K562 (cell line): ENCODE measurements around the gene TBL1XR1. TPM values are rescaled to one million over a fixed set of nuclear protein-coding genes. Genes with fewer than 3 reads are reported as not detected.

Source experiments
- ATAC-seq: fragments of 200-7000 bp; cut with Tn5 transposase; 3 replicates; pipeline ENCODE4 v1.9.1; 2020; ENCODE audit warnings: moderate library complexity
- BruUV-seq: library from RNA; stranded (reverse); fragments of 400-500 nt; replicated peaks from 2 replicates; lab custom pipeline; 2021; lab: Mats Ljungman, UMichigan
- CTCF ChIA-PET: fragments of 300-600 bp; formaldehyde crosslinking; extraction: SDS; loops from one replicate; lab custom pipeline; 2021; ENCODE audit warnings: low intra/inter-chr PET ratio; lab: Yijun Ruan, JAX
- POLR2A ChIA-PET: fragments of 300-600, 350-650 bp; sonication (Branson Sonifier 250); formaldehyde crosslinking; extraction: SDS; loops from one replicate; lab custom pipeline; 2021; ENCODE audit warnings: antibody characterized with exemption, inconsistent platforms; lab: Yijun Ruan, JAX
- DNase-seq, 4 experiments: peaks; one replicate each; pipeline versions ENCODE4 v3.0.0 to v3.0.0-alpha.2; 2011 to 2018; ENCODE audit warnings: low spot score in 3 of 4, mixed read lengths in 3 of 4; ENCODE audit errors: extremely low read depth in 1 of 4
- FAIRE-seq: peaks from 2 replicates; lab custom pipeline; 2011; peaks lifted over from hg19 to GRCh38; lab: Jason Lieb, UNC
- H2AFZ ChIP-seq: 2 replicates; pipeline ENCODE4 v1.6.0; 2011; ENCODE audit warnings: low read depth, low read length, control low read depth, inconsistent platforms
- H3K27ac ChIP-seq: fragments of 200-600 bp; 3 replicates; pipeline ENCODE4 v1.8.0; 2011; ENCODE audit warnings: low read depth, mild to moderate bottlenecking, control low read depth, inconsistent platforms, low read length, moderate library complexity, mixed read lengths; ENCODE audit errors: extremely low read depth
- H3K27me3 ChIP-seq, 2 experiments: fragments of 300-600 bp in 1 of 2; 2 replicates in 1 of 2; 3 replicates in 1 of 2; pipeline versions ENCODE4 v1.6.0 to v1.8.0; 2011; ENCODE audit warnings: inconsistent platforms in 2 of 2, low read length in 2 of 2, mild to moderate bottlenecking in 1 of 2, mixed read lengths in 1 of 2, moderate library complexity in 1 of 2; ENCODE audit not compliant: control insufficient read depth in 2 of 2, insufficient read depth in 2 of 2
- H3K36me3 ChIP-seq: fragments of 300-600 bp; 3 replicates; pipeline ENCODE4 v1.8.0; 2011; ENCODE audit warnings: mild to moderate bottlenecking, low read length, inconsistent platforms; ENCODE audit not compliant: control insufficient read depth, insufficient read depth
- H3K4me1 ChIP-seq, 2 experiments: fragments of 200-600 bp in 1 of 2; replicated peaks in 1 of 2; 2 replicates in 1 of 2; 3 replicates in 1 of 2; pipeline versions ENCODE4 v1.5.1 to v1.8.0; 2011; ENCODE audit warnings: inconsistent platforms in 2 of 2, low read length in 2 of 2, mild to moderate bottlenecking in 1 of 2, mixed read lengths in 1 of 2, moderate library complexity in 1 of 2; ENCODE audit not compliant: control insufficient read depth in 2 of 2, insufficient read depth in 2 of 2
- H3K4me2 ChIP-seq: 2 replicates; pipeline ENCODE4 v1.6.1; 2011; ENCODE audit warnings: low read length, control low read depth, inconsistent platforms, mixed read lengths; ENCODE audit not compliant: insufficient read depth
- H3K4me3 ChIP-seq: fragments of 200-600 bp; sonication (generic), shearing (Covaris generic); 2 replicates; pipeline ENCODE4 v1.5.1; 2016; ENCODE audit warnings: control low read depth, inconsistent platforms
- H3K79me2 ChIP-seq: fragments of 200-600 bp; 3 replicates; pipeline ENCODE4 v1.8.0; 2011; ENCODE audit warnings: low read length, inconsistent platforms; ENCODE audit not compliant: control insufficient read depth, insufficient read depth
- H3K9ac ChIP-seq, 2 experiments: 2 replicates each; pipeline versions ENCODE4 v1.6.0 to v1.6.1; 2011; ENCODE audit warnings: low read depth in 2 of 2, low read length in 2 of 2, control low read depth in 1 of 2, inconsistent platforms in 1 of 2, mild to moderate bottlenecking in 1 of 2, mixed read lengths in 1 of 2; ENCODE audit not compliant: insufficient read depth in 1 of 2
- H3K9me1 ChIP-seq: one replicate; pipeline ENCODE4 v1.6.0; 2011; ENCODE audit warnings: inconsistent platforms, mild to moderate bottlenecking, low read length, moderate library complexity; ENCODE audit not compliant: control insufficient read depth, insufficient read depth
- H3K9me3 ChIP-seq: replicated peaks from 2 replicates; pipeline ENCODE4 v1.5.1; 2011; ENCODE audit warnings: low read depth, low read length, inconsistent platforms; ENCODE audit not compliant: control insufficient read depth, insufficient read depth
- H4K20me1 ChIP-seq: replicated peaks from 2 replicates; pipeline ENCODE4 v1.6.1; 2011; ENCODE audit warnings: low read length, inconsistent platforms, mixed read lengths; ENCODE audit not compliant: control insufficient read depth, insufficient read depth
- MCM2 ChIP-seq: fragments of 450-650 bp; IDR thresholded peaks from 2 replicates; pipeline ENCODE4 v1.6.1; 2017; ENCODE audit warnings: low read depth, mild to moderate bottlenecking
- PTTG1 ChIP-seq: fragments of 450-650 bp; IDR thresholded peaks from 2 replicates; pipeline ENCODE4 v1.6.1; 2016; ENCODE audit warnings: low read depth, mild to moderate bottlenecking, missing genetic modification characterization, missing compliant biosample characterization
- SMAD2 ChIP-seq: fragments of 150-350 bp; IDR thresholded peaks from 2 replicates; pipeline ENCODE4 v1.6.1; 2014; ENCODE audit warnings: low read depth, mild to moderate bottlenecking, low read length
- ZNF398 ChIP-seq: fragments of 250-450 bp; sonication (Bioruptor Pico); IDR thresholded peaks from 2 replicates; pipeline ENCODE4 v1.8.0; 2021; ENCODE audit warnings: moderate library complexity, mild to moderate bottlenecking, inconsistent platforms
- ZNF407 ChIP-seq: fragments of 450-650 bp; IDR thresholded peaks from 2 replicates; pipeline ENCODE4 v1.6.1; 2016; ENCODE audit warnings: low read depth
- WGBS: fragments of 100-300 bp; shearing (Covaris generic); methylation state at CpG from one replicate; pipeline ENCODE4 v1.1.6; 2016; ENCODE audit warnings: low coverage, mixed read lengths; ENCODE audit not compliant: insufficient coverage; ENCODE audit errors: missing lambda C conversion rate; 5-methylcytosine and 5-hydroxymethylcytosine counted together
- in situ Hi-C: fragments of 300-500 bp; cut with MboI; formaldehyde crosslinking; loops from 4 replicates; pipeline ENCODE4 v1.15.0; 2018; ENCODE audit warnings: inconsistent platforms, mixed read lengths
- intact Hi-C: fragments of 100-400 bp; cut with micrococcal nuclease; formaldehyde crosslinking; loops from 2 replicates; pipeline ENCODE4 v1.14.2; 2022
- polyA plus RNA-seq, 8 experiments: library from polyadenylated mRNA; depleted of rRNA in 4 of 8; stranded (reverse) in 5 of 8; unstranded in 3 of 8; fragments of >200 nt; fragmentation: Nextera tagmentation in 2 of 8; fragmentation: Illumina TruSeq in 1 of 8; extraction: Ambion mirVana in 2 of 8; extraction: Trizol in 1 of 8; gene quantifications; 2 replicates each; pipeline versions ENCODE4 v1.2.1 to v1.2.3, GENCODE V29; 2011 to 2014; ENCODE audit warnings: inconsistent platforms in 1 of 8, missing spikeins in 1 of 8
- total RNA-seq, 7 experiments: library from RNA; depleted of rRNA in 6 of 7; stranded (reverse); fragments of >200 nt in 6 of 7; fragmentation: Illumina TruSeq in 2 of 7; extraction: Trizol in 2 of 7; gene quantifications; 2 replicates each; pipeline versions ENCODE4 v1.2.1 to v1.2.3, GENCODE V29; 2011 to 2021; ENCODE audit warnings: low replicate concordance in 1 of 7

Gene TBL1XR1
- total and polyA plus RNA-seq, 9 of the 15 experiments (the other 6 are each of a cell fraction or from before 2014, with no cell fraction given): 19.6 to 171 (median 83.3) TPM

GRCh38 chr3:177060492-177060891 lies 136.8 kb downstream of the TBL1XR1 start:
- TF ChIP-seq ZNF398 (CRISPR knock-in tag): no peak
- no peak for TF ChIP-seq PTTG1 (tag)
- TF ChIP-seq ZNF407: no peak
- no peak for TF ChIP-seq MCM2
- TF ChIP-seq SMAD2: no peak
- no peak for FAIRE-seq
- peaks cover 0 to 5% of the 10 kb centered on the region in 2 experiments; a peak in 4 of 5 replicates for H3K4me1 ChIP-seq
- no peak overlapping the region for H3K4me3 ChIP-seq
- 94% methylated on average over 1 of the region's 1 CpG for WGBS
- H3K9ac ChIP-seq: no peak overlapping the region
- in situ Hi-C loops (no loop called here), intact Hi-C loops (loop anchor here (10.0 kb wide), 1 partner anchor 1324 kb away; no protein-coding TSS in a partner anchor)
- peaks cover 86% of the 10 kb centered on the region for H3K79me2 ChIP-seq
- H3K27ac ChIP-seq: no peak overlapping the region
- ATAC-seq: no peak
- no peaks in the 10 kb centered on the region for H3K9me3 ChIP-seq
- no TSS peak for BruUV-seq
- POLR2A ChIA-PET: no interaction called here
- no peaks in the 10 kb centered on the region for H3K9me1 ChIP-seq
- CTCF ChIA-PET: no interaction called here
- no peaks in the 10 kb centered on the region for H3K27me3 ChIP-seq
- peaks cover 25% of the 10 kb centered on the region; the same call in 2 of the 3 replicates for H3K36me3 ChIP-seq
- H3K4me2 ChIP-seq: no peak overlapping the region
- DNase-seq: no peak
- H2AFZ ChIP-seq: no peak overlapping the region
- H4K20me1 ChIP-seq: no peaks in the 10 kb centered on the region
